Gastrocnemius medialis (tissue), 4 donors: ENCODE data around the gene SASH1. TPM values are rescaled to one million over a fixed set of nuclear protein-coding genes. Genes with fewer than 3 reads are reported as not detected.

Experiments
- ATAC-seq, 2 donors: fragments of 150-250 bp; one replicate each; pipeline ENCODE4 v1.9.1; 2016
- DNase-seq, 2 donors: peaks; one replicate each; pipeline ENCODE4 v3.0.0-alpha.2; 2019
- H3K27ac ChIP-seq, 4 donors: fragments of 200-600 bp; sonication (generic); 1 replicate in 1 of 4; 2 replicates in 3 of 4; pipeline ENCODE4 v1.5.1; 2016 to 2018; ENCODE audit warnings: mild to moderate bottlenecking in 2 of 4, moderate library complexity in 1 of 4
- H3K27me3 ChIP-seq, 3 donors: fragments of 200-600 bp; sonication (generic) in 2 of 3; 1 replicate in 1 of 3; 2 replicates in 2 of 3; pipeline versions ENCODE4 v1.5.1 to v1.6.0; 2016 to 2019; ENCODE audit warnings: mild to moderate bottlenecking in 1 of 3, moderate library complexity in 1 of 3
- H3K36me3 ChIP-seq, 2 donors: fragments of 200-600 bp; sonication (generic) in 1 of 2; one replicate each; pipeline ENCODE4 v1.5.1; 2017 to 2018
- H3K4me1 ChIP-seq, 2 donors: fragments of 200-600 bp; sonication (generic) in 1 of 2; one replicate each; pipeline ENCODE4 v1.5.1; 2016 to 2017; ENCODE audit warnings: mild to moderate bottlenecking in 2 of 2
- H3K4me3 ChIP-seq, 4 donors: fragments of 200-600 bp; sonication (generic) in 3 of 4; 1 replicate in 1 of 4; 2 replicates in 3 of 4; pipeline ENCODE4 v1.5.1; 2016 to 2019; ENCODE audit warnings: mild to moderate bottlenecking in 2 of 4
- H3K9me3 ChIP-seq, 3 donors: fragments of 200-600 bp; sonication (generic) in 2 of 3; 1 replicate in 1 of 3; 2 replicates in 2 of 3; pipeline ENCODE4 v1.5.1; 2016 to 2019
- CTCF ChIP-seq, 5 experiments: fragments of 450-650 bp in 3 of 5; fragments of 200-600 bp in 2 of 5; sonication (generic) in 2 of 5; IDR thresholded peaks in 4 of 5; conservative IDR thresholded peaks in 1 of 5; 1 replicate in 4 of 5; 2 replicates in 1 of 5; pipeline ENCODE4 v1.5.1; 2016 to 2019; ENCODE audit warnings: antibody characterized with exemption in 5 of 5, mild to moderate bottlenecking in 3 of 5, moderate library complexity in 3 of 5
- POLR2A ChIP-seq, 2 donors: fragments of 450-650 bp; IDR thresholded peaks; one replicate each; pipeline ENCODE4 v1.6.1; 2017; ENCODE audit warnings: antibody characterized with exemption in 2 of 2, mild to moderate bottlenecking in 2 of 2, moderate library complexity in 2 of 2
- in situ Hi-C, 4 donors: fragments of 200-750 bp; cut with MboI; loops; one replicate each; pipeline versions ENCODE4 v1.15.0 to v1.8.0; 2017; ENCODE audit warnings: low sequenced_read_pairs in 4 of 4
- intact Hi-C: fragments of 100-400 bp; cut with DNase I; formaldehyde crosslinking; loops from one replicate; pipeline ENCODE4 v1.15.1; 2023; ENCODE audit warnings: low total_unique reads
- total RNA-seq, 4 donors: library from RNA; depleted of rRNA; stranded (reverse); fragments of >200 nt; gene quantifications; one replicate each; pipeline versions ENCODE4 v1.1.0 to v1.2.3, GENCODE V29; 2016

The SASH1 gene
- total RNA-seq, 4 donors from 2014 or later, result 28.2 to 42.4 (median 35.4) TPM

GRCh38 chr6:148465670-148466069 is 123.0 kb downstream of the SASH1 start:
- Histone ChIP-seq H3K36me3 (no peaks in the 10 kb centered on the region), H3K9me3 (no peaks in the 10 kb centered on the region), H3K27me3 (no peaks in the 10 kb centered on the region), H3K4me3 (no peak overlapping the region), H3K4me1 (peaks cover 9 to 26% of the 10 kb centered on the region in 2 donors), H3K27ac (peak overlapping the region; percentile 3 to 69 (median 68))
- DNase-seq, result no peak
- TF ChIP-seq POLR2A (IDR thresholded peaks at IDR 0.05) (no peak), CTCF (IDR thresholded peaks at IDR 0.05 in 4 of 5, conservative IDR thresholded peaks at IDR 0.05 in 1 of 5) (no peak)
- in situ Hi-C loops (loop anchor here (5.0 to 25.0 kb wide), 4 partner anchors 281 to 953 kb away; partner anchors contain the start of gene SAMD5 (in 1 of the 4)), intact Hi-C loops (loop anchor here (5.0 kb wide), 1 partner anchor 958 kb away; the partner anchor contains the start of gene SAMD5)
- no peak for ATAC-seq

- no peak for DNase-seq
- Histone ChIP-seq H3K4me1 (peaks cover 9 to 26% of the 10 kb centered on the region in 2 donors), H3K36me3 (no peaks in the 10 kb centered on the region), H3K27ac (peak overlapping the region; percentile 3 to 69 (median 68)), H3K9me3 (no peaks in the 10 kb centered on the region), H3K27me3 (no peaks in the 10 kb centered on the region), H3K4me3 (no peak overlapping the region)
- intact Hi-C loops, result loop anchor here (5.0 kb wide), 1 partner anchor 959 kb away; the partner anchor contains the start of gene SAMD5
- ATAC-seq, result no peak
- in situ Hi-C loops, result loop anchor here (5.0 to 25.0 kb wide), 4 partner anchors 281 to 954 kb away; partner anchors contain the start of gene SAMD5 (in 1 of the 4)
- TF ChIP-seq CTCF (IDR thresholded peaks at IDR 0.05 in 4 of 5, conservative IDR thresholded peaks at IDR 0.05 in 1 of 5), result no peak
- no peak for TF ChIP-seq POLR2A (IDR thresholded peaks at IDR 0.05)
Measured at GRCh38 chr6:148466158-148466557, 123.5 kb downstream of the SASH1 start.

GRCh38 chr6:148467926-148468325 is 125.3 kb downstream of the SASH1 start:
- intact Hi-C loops, result loop anchor here (5.0 kb wide), 1 partner anchor 961 kb away; the partner anchor contains the start of gene SAMD5

GRCh38 chr6:148470156-148470555 is 127.5 kb downstream of the SASH1 start:
- ATAC-seq (no peak), DNase-seq (no peak)
- in situ Hi-C loops, result loop anchor here in 1 of 4 donors (5.0 to 25.0 kb wide), 2 partner anchors 288 to 958 kb away; partner anchors contain the start of gene SAMD5
- Histone ChIP-seq H3K27ac (peak overlapping the region in 1 of 4 donors; percentile 61), H3K4me3 (no peak overlapping the region), H3K9me3 (no peaks in the 10 kb centered on the region), H3K4me1 (peaks cover 4 to 12% of the 10 kb centered on the region in 2 donors), H3K36me3 (peaks cover 0 to 7% of the 10 kb centered on the region in 2 donors), H3K27me3 (no peaks in the 10 kb centered on the region)
- TF ChIP-seq POLR2A (IDR thresholded peaks at IDR 0.05) (no peak), CTCF (IDR thresholded peaks at IDR 0.05 in 4 of 5, conservative IDR thresholded peaks at IDR 0.05 in 1 of 5) (no peak)
- intact Hi-C loops, result loop anchor here (10.0 kb wide), 1 partner anchor 55 kb away; no protein-coding TSS in a partner anchor

More at GRCh38 chr6:148467926-148468325, 125.3 kb downstream of the SASH1 start:
- H3K27me3 ChIP-seq, result no peaks in the 10 kb centered on the region
- no peak for ATAC-seq
- H3K36me3 ChIP-seq, result no peaks in the 10 kb centered on the region
- in situ Hi-C loops, result loop anchor here (5.0 to 25.0 kb wide), 4 partner anchors 283 to 956 kb away; partner anchors contain the start of gene SAMD5 (in 1 of the 4)
- no peaks in the 10 kb centered on the region for H3K9me3 ChIP-seq
- H3K4me3 ChIP-seq, result no peak overlapping the region
- H3K4me1 ChIP-seq, result peaks cover 4 to 15% of the 10 kb centered on the region in 2 donors
- TF ChIP-seq CTCF (IDR thresholded peaks at IDR 0.05 in 4 of 5, conservative IDR thresholded peaks at IDR 0.05 in 1 of 5), result no peak
- TF ChIP-seq POLR2A (IDR thresholded peaks at IDR 0.05), result no peak
- no peak for DNase-seq
- peak overlapping the region in 1 of 4 donors; percentile 69 for H3K27ac ChIP-seq
